GM13977 (cell line): ENCODE results near the gene COMTD1.

Experiments
- DNase-seq: peaks from one replicate; pipeline ENCODE4 v3.0.0; 2012; ENCODE audit warnings: low spot score
- in situ Hi-C: fragments of 300-500 bp; cut with MboI; formaldehyde crosslinking; loops from one replicate; pipeline ENCODE4 v1.12.0; 2022; ENCODE audit warnings: low sequenced_read_pairs, low pct_unique_long_range_greater_than_20kb, mixed read lengths, inconsistent platforms; ENCODE audit not compliant: unreplicated experiment
- TF ChIP-seq, protein P1 (sequence below): IDR thresholded peaks from 2 replicates; pipeline ENCODE4 v1.5.1; 2012; ENCODE audit warnings: mild to moderate bottlenecking, control low read depth; ENCODE audit not compliant: insufficient read depth; ENCODE audit errors: extremely low read depth, missing control alignments

COMTD1 gene

GRCh38 chr10:75272896-75273295, 37.1 kb upstream of the COMTD1 start:
- TF ChIP-seq, protein P1, sequence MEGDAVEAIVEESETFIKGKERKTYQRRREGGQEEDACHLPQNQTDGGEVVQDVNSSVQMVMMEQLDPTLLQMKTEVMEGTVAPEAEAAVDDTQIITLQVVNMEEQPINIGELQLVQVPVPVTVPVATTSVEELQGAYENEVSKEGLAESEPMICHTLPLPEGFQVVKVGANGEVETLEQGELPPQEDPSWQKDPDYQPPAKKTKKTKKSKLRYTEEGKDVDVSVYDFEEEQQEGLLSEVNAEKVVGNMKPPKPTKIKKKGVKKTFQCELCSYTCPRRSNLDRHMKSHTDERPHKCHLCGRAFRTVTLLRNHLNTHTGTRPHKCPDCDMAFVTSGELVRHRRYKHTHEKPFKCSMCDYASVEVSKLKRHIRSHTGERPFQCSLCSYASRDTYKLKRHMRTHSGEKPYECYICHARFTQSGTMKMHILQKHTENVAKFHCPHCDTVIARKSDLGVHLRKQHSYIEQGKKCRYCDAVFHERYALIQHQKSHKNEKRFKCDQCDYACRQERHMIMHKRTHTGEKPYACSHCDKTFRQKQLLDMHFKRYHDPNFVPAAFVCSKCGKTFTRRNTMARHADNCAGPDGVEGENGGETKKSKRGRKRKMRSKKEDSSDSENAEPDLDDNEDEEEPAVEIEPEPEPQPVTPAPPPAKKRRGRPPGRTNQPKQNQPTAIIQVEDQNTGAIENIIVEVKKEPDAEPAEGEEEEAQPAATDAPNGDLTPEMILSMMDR, result no peak
- in situ Hi-C loops, result no loop called here
- DNase-seq, result no peak

DNA sequence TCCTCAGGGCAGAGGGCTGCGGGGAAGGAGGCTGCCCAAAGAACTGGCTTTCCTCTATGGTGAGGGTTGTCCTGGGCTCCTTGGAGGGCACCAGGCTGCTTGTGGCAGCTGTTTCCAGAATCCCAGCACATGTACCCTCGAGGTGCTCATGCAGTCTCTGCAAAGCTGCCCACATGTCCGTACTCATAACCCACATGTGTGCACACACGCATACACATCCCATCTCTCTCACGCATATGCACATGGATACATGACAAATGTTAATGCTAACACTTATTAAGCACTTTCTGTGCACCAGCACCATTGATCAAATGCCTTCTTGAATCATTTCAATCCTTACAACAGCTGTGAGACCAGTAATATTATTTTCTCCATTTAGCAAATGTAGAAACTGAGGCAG, 36.3 kb upstream of the COMTD1 start:
- DNase-seq, result no peak
- in situ Hi-C loops, result no loop called here
- TF ChIP-seq, protein P1, result no peak

- no peak for DNase-seq
- in situ Hi-C loops, result no loop called here
- TF ChIP-seq, protein P1, result no peak
Observed at GRCh38 chr10:75269605-75270004, 33.8 kb upstream of the COMTD1 start.

- TF ChIP-seq, protein P1, result no peak
- in situ Hi-C loops, result no loop called here
- no peak for DNase-seq
Observed at GRCh38 chr10:75266945-75267344, 31.2 kb upstream of the COMTD1 start.

- DNase-seq, result no peak
- TF ChIP-seq, protein P1, result no peak
- in situ Hi-C loops, result no loop called here
Observed at GRCh38 chr10:75265856-75266255, 30.1 kb upstream of the COMTD1 start.

DNA sequence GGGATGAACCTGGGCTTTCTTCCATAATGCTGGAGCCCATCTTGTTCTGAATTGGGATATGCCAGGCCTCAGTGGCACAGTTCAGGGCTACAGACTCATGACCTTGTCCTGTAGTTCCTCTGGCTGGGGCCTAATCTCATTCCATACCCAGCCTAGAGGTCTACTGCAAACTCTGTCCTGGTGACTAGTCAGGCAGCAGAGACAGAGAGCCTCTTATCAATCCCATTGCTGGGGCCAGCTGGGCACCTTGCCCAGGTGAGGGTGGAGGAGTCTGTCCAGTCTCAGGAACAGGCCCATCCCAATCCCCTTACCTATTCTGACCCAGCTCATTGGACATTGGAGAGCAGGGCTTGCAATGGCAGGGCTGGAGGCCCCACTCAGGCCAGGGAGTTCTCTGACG, 28.0 kb upstream of the COMTD1 start:
- in situ Hi-C loops, result no loop called here
- no peak for DNase-seq
- TF ChIP-seq, protein P1, result no peak
